OCI-LY7 (cell line): Measurements from ENCODE around the gene ITGB1. TPM values are rescaled to one million over a fixed set of nuclear protein-coding genes. Genes with fewer than 3 reads are reported as not detected.

Experiments
- BruUV-seq: library from RNA; stranded (reverse); fragments of 400-500 nt; replicated peaks from 2 replicates; lab custom pipeline; 2021; lab: Mats Ljungman, UMichigan
- CTCF ChIA-PET: fragments of 300-600 bp; sonication (Branson Sonifier 250); formaldehyde crosslinking; loops from one replicate; lab custom pipeline; 2022; ENCODE audit warnings: antibody characterized with exemption; ENCODE audit not compliant: unreplicated experiment; lab: Charles Lee
- POLR2A ChIA-PET: fragments of 300-600 bp; sonication (Branson Sonifier 250); formaldehyde crosslinking; loops from one replicate; lab custom pipeline; 2022; ENCODE audit warnings: antibody characterized with exemption; lab: Charles Lee
- DNase-seq: peaks from one replicate; pipeline ENCODE4 v3.0.0-alpha.2; 2015; ENCODE audit warnings: low spot score
- H2AFZ ChIP-seq: fragments of 200-600 bp; sonication (generic), shearing (Covaris generic); 2 replicates; pipeline ENCODE4 v1.6.1; 2014; ENCODE audit warnings: mild to moderate bottlenecking, antibody characterized with exemption, low read length, moderate library complexity
- H3K27ac ChIP-seq: fragments of 200-600 bp; sonication (generic); 2 replicates; pipeline ENCODE4 v1.5.1; 2014; ENCODE audit warnings: mixed run types, low read depth, mild to moderate bottlenecking, moderate library complexity, low read length, inconsistent platforms; ENCODE audit not compliant: poor library complexity, severe bottlenecking
- H3K36me3 ChIP-seq: fragments of 200-600 bp; sonication (generic); 2 replicates; pipeline ENCODE4 v1.6.1; 2014; ENCODE audit warnings: mild to moderate bottlenecking, antibody characterized with exemption, low read length, moderate library complexity, mixed read lengths; ENCODE audit not compliant: insufficient read depth
- H3K4me1 ChIP-seq: fragments of 200-600 bp; sonication (generic); 2 replicates; pipeline ENCODE4 v1.5.1; 2014; ENCODE audit warnings: mild to moderate bottlenecking, low read length; ENCODE audit not compliant: insufficient read depth, poor library complexity, severe bottlenecking
- H3K4me2 ChIP-seq: fragments of 200-600 bp; sonication (generic); 2 replicates; pipeline ENCODE4 v1.6.1; 2014; ENCODE audit warnings: mild to moderate bottlenecking, low read length
- H3K4me3 ChIP-seq: fragments of 200-600 bp; sonication (generic); 2 replicates; pipeline ENCODE4 v1.5.1; 2014; ENCODE audit warnings: mild to moderate bottlenecking, low read depth, low read length; ENCODE audit not compliant: poor library complexity, severe bottlenecking
- H3K79me2 ChIP-seq: fragments of 200-600 bp; sonication (generic); 2 replicates; pipeline ENCODE4 v1.6.1; 2016; ENCODE audit warnings: low read depth, mild to moderate bottlenecking, low read length, moderate library complexity, mixed read lengths; ENCODE audit not compliant: insufficient read depth
- H3K9me2 ChIP-seq: fragments of 200-600 bp; sonication (generic); 2 replicates; pipeline ENCODE4 v1.6.1; 2016; ENCODE audit warnings: mild to moderate bottlenecking, low read length, mixed read lengths; ENCODE audit not compliant: insufficient read depth
- H3K9me3 ChIP-seq: fragments of 200-600 bp; sonication (generic); 2 replicates; pipeline ENCODE4 v1.6.1; 2014; ENCODE audit warnings: mild to moderate bottlenecking, mixed run types, low read length, mixed read lengths
- H4K20me1 ChIP-seq: fragments of 200-600 bp; sonication (generic); 2 replicates; pipeline ENCODE4 v1.6.1; 2014; ENCODE audit warnings: mild to moderate bottlenecking, antibody characterized with exemption, low read length, moderate library complexity, mixed read lengths; ENCODE audit not compliant: insufficient read depth
- EZH2phosphoT487 ChIP-seq: fragments of 200-600 bp; sonication (generic); IDR thresholded peaks from 2 replicates; pipeline ENCODE4 v1.6.1; 2018; ENCODE audit warnings: low read depth, borderline replicate concordance, mild to moderate bottlenecking, mixed run types, antibody characterized with exemption, low read length, moderate library complexity, mixed read lengths
- intact Hi-C: fragments of 100-400 bp; cut with micrococcal nuclease; formaldehyde crosslinking; loops from one replicate; pipeline ENCODE4 v1.10.0; 2022; ENCODE audit not compliant: unreplicated experiment
- total RNA-seq, 2 experiments: library from RNA; depleted of rRNA in 1 of 2; stranded (reverse); fragments of >200 nt in 1 of 2; shearing (Covaris generic) in 1 of 2; gene quantifications; 2 replicates each; pipeline ENCODE4 v1.2.3, GENCODE V29; 2014 to 2022
- TF ChIP-seq, protein P1 (sequence below): fragments of 200-600 bp; sonication (generic); conservative IDR thresholded peaks from 2 replicates; pipeline ENCODE4 v1.5.1; 2014; ENCODE audit warnings: mild to moderate bottlenecking, antibody characterized with exemption, low read length, moderate library complexity, mixed read lengths

Gene ITGB1
- total RNA-seq, 2 experiments from 2014 or later = 165 to 167 TPM

- intact Hi-C loops = loop anchor here (1.0 to 2.0 kb wide), 2 partner anchors 9 to 13 kb away; partner anchors contain the start of gene ITGB1
These were observed 13.6 kb upstream of the ITGB1 start for GRCh38 chr10:32971536-32972091.

GRCh38 chr10:32970910-32971309 is 12.9 kb upstream of the ITGB1 start:
- Histone ChIP-seq H3K36me3 (peaks cover 18% of the 10 kb centered on the region; the same call in 1 of the 2 replicates), H3K9me2 (no peaks in the 10 kb centered on the region), H3K9me3 (peaks cover 29% of the 10 kb centered on the region; the same call in 1 of the 2 replicates), H2AFZ (peak overlapping the region; percentile 75), H3K27ac (peak overlapping the region; percentile 99), H3K79me2 (peaks cover 3% of the 10 kb centered on the region; the same call in 1 of the 2 replicates), H3K4me3 (peak overlapping the region; percentile 59), H3K4me2 (peak overlapping the region; percentile 88), H4K20me1 (no peaks in the 10 kb centered on the region), H3K4me1 (peaks cover 66% of the 10 kb centered on the region)
- no peak for DNase-seq
- TF ChIP-seq, protein P1, sequence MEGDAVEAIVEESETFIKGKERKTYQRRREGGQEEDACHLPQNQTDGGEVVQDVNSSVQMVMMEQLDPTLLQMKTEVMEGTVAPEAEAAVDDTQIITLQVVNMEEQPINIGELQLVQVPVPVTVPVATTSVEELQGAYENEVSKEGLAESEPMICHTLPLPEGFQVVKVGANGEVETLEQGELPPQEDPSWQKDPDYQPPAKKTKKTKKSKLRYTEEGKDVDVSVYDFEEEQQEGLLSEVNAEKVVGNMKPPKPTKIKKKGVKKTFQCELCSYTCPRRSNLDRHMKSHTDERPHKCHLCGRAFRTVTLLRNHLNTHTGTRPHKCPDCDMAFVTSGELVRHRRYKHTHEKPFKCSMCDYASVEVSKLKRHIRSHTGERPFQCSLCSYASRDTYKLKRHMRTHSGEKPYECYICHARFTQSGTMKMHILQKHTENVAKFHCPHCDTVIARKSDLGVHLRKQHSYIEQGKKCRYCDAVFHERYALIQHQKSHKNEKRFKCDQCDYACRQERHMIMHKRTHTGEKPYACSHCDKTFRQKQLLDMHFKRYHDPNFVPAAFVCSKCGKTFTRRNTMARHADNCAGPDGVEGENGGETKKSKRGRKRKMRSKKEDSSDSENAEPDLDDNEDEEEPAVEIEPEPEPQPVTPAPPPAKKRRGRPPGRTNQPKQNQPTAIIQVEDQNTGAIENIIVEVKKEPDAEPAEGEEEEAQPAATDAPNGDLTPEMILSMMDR = no peak
- POLR2A ChIA-PET = interaction anchor here (0.6 to 5.4 kb wide), 8 partner anchors 9 to 31 kb away, joined by 3 to 57 read pairs (median 18); partner anchors contain the start of gene ITGB1
- no TSS peak for BruUV-seq
- CTCF ChIA-PET = no interaction called here
- intact Hi-C loops = no loop called here

More at GRCh38 chr10:32971536-32972091, 13.6 kb upstream of the ITGB1 start:
- peaks cover 3% of the 10 kb centered on the region; the same call in 1 of the 2 replicates for H3K79me2 ChIP-seq
- H3K27ac ChIP-seq = peak overlapping the region; percentile 99
- BruUV-seq = no TSS peak
- peak overlapping the region; percentile 75; the same call in 1 of the 2 replicates for H2AFZ ChIP-seq
- DNase-seq = peak; percentile 92
- ChIA-PET CTCF (interaction anchor here (0.8 kb wide), 1 partner anchor 14 kb away, joined by 3 read pairs; no protein-coding TSS in a partner anchor), POLR2A (interaction anchor here (0.6 to 5.4 kb wide), 16 partner anchors 8 to 163 kb away, joined by 3 to 57 read pairs (median 5); partner anchors contain the start of gene ITGB1)
- H3K9me2 ChIP-seq = no peaks in the 10 kb centered on the region
- no peaks in the 10 kb centered on the region for H4K20me1 ChIP-seq
- peak overlapping the region; percentile 59 for H3K4me3 ChIP-seq
- H3K4me2 ChIP-seq = peak overlapping the region; percentile 88
- H3K36me3 ChIP-seq = peaks cover 12% of the 10 kb centered on the region; the same call in 1 of the 2 replicates
- TF ChIP-seq, protein P1 = no peak
- TF ChIP-seq EZH2phosphoT487 = no peak
- H3K9me3 ChIP-seq = peaks cover 22% of the 10 kb centered on the region; the same call in 1 of the 2 replicates
- H3K4me1 ChIP-seq = peaks cover 71% of the 10 kb centered on the region
